Measurements from ENCODE around the gene ST7. TPM values are rescaled to one million over a fixed set of nuclear protein-coding genes. Genes with fewer than 3 reads are reported as not detected.
A peak's percentile ranks its signal among the peaks of the same experiment; 100 is the strongest.
"Not testable (repeated sequence)": the region's sequence is repeated elsewhere in the genome, so short reads cannot be mapped to it uniquely, and the experiment has no call there.

ST7 gene
- total RNA-seq, 1 donor from 2014 or later = 5.5 TPM

GRCh38 chr7:116955801-116956476, 2.6 kb downstream of the ST7 start:
- intact Hi-C loops (cut with micrococcal nuclease) = no loop called here
- Mint-ChIP-seq H3K27me3 (peaks cover 17% of the 10 kb centered on the region), H3K27ac (no peak overlapping the region), H3K9me3 (no peaks in the 10 kb centered on the region), H3K4me3 (no peak overlapping the region), H3K36me3 (ENCODE audit: low read depth) (peaks cover 2% of the 10 kb centered on the region), H3K4me1 (peaks cover 14% of the 10 kb centered on the region)
- DNase-seq = no peak

GRCh38 chr7:116956477-116956804, 3.1 kb downstream of the ST7 start:
- Mint-ChIP-seq H3K9me3 (no peaks in the 10 kb centered on the region), H3K4me3 (no peak overlapping the region), H3K27ac (no peak overlapping the region), H3K4me1 (peaks cover 13% of the 10 kb centered on the region), H3K36me3 (ENCODE audit: low read depth) (peaks cover 2% of the 10 kb centered on the region), H3K27me3 (peaks cover 17% of the 10 kb centered on the region)
- intact Hi-C loops (cut with micrococcal nuclease) = no loop called here
- DNase-seq = no peak

- Mint-ChIP-seq H3K9me3 (no peaks in the 10 kb centered on the region), H3K27me3 (peaks cover 15% of the 10 kb centered on the region), H3K27ac (no peak overlapping the region), H3K4me3 (no peak overlapping the region), H3K36me3 (ENCODE audit: low read depth) (peaks cover 2% of the 10 kb centered on the region), H3K4me1 (peaks cover 11% of the 10 kb centered on the region)
- intact Hi-C loops (cut with micrococcal nuclease) = no loop called here
- DNase-seq = no peak
Measured at GRCh38 chr7:116957874-116958273, 4.6 kb downstream of the ST7 start.

- DNase-seq; intact Hi-C loops (cut with micrococcal nuclease); H3K27ac Mint-ChIP-seq; H3K4me1 Mint-ChIP-seq; H3K27me3 Mint-ChIP-seq; H3K36me3 Mint-ChIP-seq (ENCODE audit: low read depth); H3K4me3 Mint-ChIP-seq; H3K9me3 Mint-ChIP-seq: not testable (repeated sequence)
Measured at GRCh38 chr7:116961966-116962673, 8.8 kb downstream of the ST7 start.

GRCh38 chr7:116963234-116963633, 9.9 kb downstream of the ST7 start:
- Mint-ChIP-seq H3K4me1 (no peaks in the 10 kb centered on the region), H3K27ac (no peak overlapping the region), H3K27me3 (peaks cover 10% of the 10 kb centered on the region), H3K4me3 (no peak overlapping the region), H3K36me3 (ENCODE audit: low read depth) (no peaks in the 10 kb centered on the region), H3K9me3 (no peaks in the 10 kb centered on the region)
- intact Hi-C loops (cut with micrococcal nuclease) = no loop called here
- no peak for DNase-seq

GRCh38 chr7:116966601-116967000, 13.3 kb downstream of the ST7 start:
- Mint-ChIP-seq H3K4me3 (no peak overlapping the region), H3K36me3 (ENCODE audit: low read depth) (no peaks in the 10 kb centered on the region), H3K27ac (no peak overlapping the region), H3K4me1 (peaks cover 1% of the 10 kb centered on the region), H3K27me3 (peaks cover 10% of the 10 kb centered on the region), H3K9me3 (no peaks in the 10 kb centered on the region)
- intact Hi-C loops (cut with micrococcal nuclease) = no loop called here
- DNase-seq = no peak

- Mint-ChIP-seq H3K27ac (no peak overlapping the region), H3K4me1 (peaks cover 1% of the 10 kb centered on the region), H3K9me3 (no peaks in the 10 kb centered on the region), H3K4me3 (no peak overlapping the region), H3K27me3 (peaks cover 10% of the 10 kb centered on the region), H3K36me3 (ENCODE audit: low read depth) (no peaks in the 10 kb centered on the region)
- DNase-seq = peak; percentile 32
- intact Hi-C loops (cut with micrococcal nuclease) = no loop called here
Measured at GRCh38 chr7:116967254-116967922, 14.1 kb downstream of the ST7 start.

- DNase-seq = no peak
- Mint-ChIP-seq H3K9me3 (no peaks in the 10 kb centered on the region), H3K4me1 (peaks cover 1% of the 10 kb centered on the region), H3K27ac (no peak overlapping the region), H3K27me3 (peaks cover 10% of the 10 kb centered on the region), H3K36me3 (ENCODE audit: low read depth) (no peaks in the 10 kb centered on the region), H3K4me3 (no peak overlapping the region)
- intact Hi-C loops (cut with micrococcal nuclease) = no loop called here
Measured at GRCh38 chr7:116967983-116968382, 14.7 kb downstream of the ST7 start.

- Mint-ChIP-seq H3K36me3 (ENCODE audit: low read depth) (no peaks in the 10 kb centered on the region), H3K27me3 (peaks cover 10% of the 10 kb centered on the region), H3K4me1 (peaks cover 1% of the 10 kb centered on the region), H3K4me3 (no peak overlapping the region), H3K27ac (no peak overlapping the region), H3K9me3 (no peaks in the 10 kb centered on the region)
- DNase-seq = no peak
- intact Hi-C loops (cut with micrococcal nuclease) = no loop called here
Measured at GRCh38 chr7:116968631-116969030, 15.3 kb downstream of the ST7 start.

GRCh38 chr7:116969371-116969902, 16.1 kb downstream of the ST7 start:
- Mint-ChIP-seq H3K9me3 (no peaks in the 10 kb centered on the region), H3K4me1 (peaks cover 1% of the 10 kb centered on the region)

GRCh38 chr7:116970238-116970910, 17.1 kb downstream of the ST7 start:
- DNase-seq = peak; percentile 42
- no peak overlapping the region for H3K27ac Mint-ChIP-seq
- H3K4me1 Mint-ChIP-seq = peaks cover 1% of the 10 kb centered on the region
- peaks cover 10% of the 10 kb centered on the region for H3K27me3 Mint-ChIP-seq
- H3K4me3 Mint-ChIP-seq = no peak overlapping the region
- H3K9me3 Mint-ChIP-seq = no peaks in the 10 kb centered on the region
- no peaks in the 10 kb centered on the region for H3K36me3 Mint-ChIP-seq (ENCODE audit: low read depth)
- intact Hi-C loops (cut with micrococcal nuclease) = no loop called here

More at GRCh38 chr7:116969371-116969902, 16.1 kb downstream of the ST7 start:
- intact Hi-C loops (cut with micrococcal nuclease) = no loop called here
- Mint-ChIP-seq H3K36me3 (ENCODE audit: low read depth) (no peaks in the 10 kb centered on the region), H3K4me3 (no peak overlapping the region), H3K27ac (no peak overlapping the region), H3K27me3 (peaks cover 10% of the 10 kb centered on the region)
- DNase-seq = peak; percentile 28

GRCh38 chr7:116971153-116971552, 17.9 kb downstream of the ST7 start:
- H3K27me3 Mint-ChIP-seq; H3K9me3 Mint-ChIP-seq; intact Hi-C loops (cut with micrococcal nuclease); H3K27ac Mint-ChIP-seq; H3K36me3 Mint-ChIP-seq (ENCODE audit: low read depth); H3K4me3 Mint-ChIP-seq; H3K4me1 Mint-ChIP-seq: not testable (repeated sequence)
- DNase-seq = peak; percentile 30

- no peaks in the 10 kb centered on the region for H3K9me3 Mint-ChIP-seq
- H3K4me1 Mint-ChIP-seq = peaks cover 1% of the 10 kb centered on the region
- intact Hi-C loops (cut with micrococcal nuclease) = no loop called here
- peak; percentile 34 for DNase-seq
- peaks cover 10% of the 10 kb centered on the region for H3K27me3 Mint-ChIP-seq
- no peak overlapping the region for H3K4me3 Mint-ChIP-seq
- H3K36me3 Mint-ChIP-seq (ENCODE audit: low read depth) = no peaks in the 10 kb centered on the region
- H3K27ac Mint-ChIP-seq = no peak overlapping the region
Measured at GRCh38 chr7:116971869-116972268, 18.6 kb downstream of the ST7 start.

GRCh38 chr7:116975024-116975423, 21.7 kb downstream of the ST7 start:
- H3K9me3 Mint-ChIP-seq; DNase-seq; H3K4me1 Mint-ChIP-seq; intact Hi-C loops (cut with micrococcal nuclease); H3K27ac Mint-ChIP-seq; H3K27me3 Mint-ChIP-seq; H3K4me3 Mint-ChIP-seq; H3K36me3 Mint-ChIP-seq (ENCODE audit: low read depth): not testable (repeated sequence)

All from activated CD4-positive, alpha-beta T cell treated with anti-CD3 and anti-CD28 coated beads, Interleukin-2, amount 10 ng/mL, durations not matched to agents 24 days and 14 days (primary cell).